Umbilical cord (tissue), 2 donors: ENCODE measurements around the gene SGIP1. TPM values are rescaled to one million over a fixed set of nuclear protein-coding genes. Genes with fewer than 3 reads are reported as not detected.
A peak's percentile ranks its signal among the peaks of the same experiment; 100 is the strongest.

ENCODE experiments used
- DNase-seq: peaks from one replicate; pipeline ENCODE4 v3.0.0-alpha.2; 2015; ENCODE audit warnings: low spot score
- total RNA-seq: library from RNA; depleted of rRNA; stranded (reverse); fragments of >200 nt; gene quantifications from one replicate; pipeline ENCODE4 v1.2.3, GENCODE V29; 2014; ENCODE audit warnings: low replicate concordance; ENCODE audit not compliant: insufficient read depth

The SGIP1 gene
- total RNA-seq, 1 donor from 2014 or later, result 4.3 TPM

- no peak for DNase-seq
These were observed 66.2 kb downstream of the SGIP1 start for GRCh38 chr1:66599899-66600737.

- no peak for DNase-seq
These were observed 71.6 kb downstream of the SGIP1 start for GRCh38 chr1:66605419-66605997.

- DNase-seq, result peak; percentile 72
These were observed 72.6 kb downstream of the SGIP1 start for GRCh38 chr1:66606362-66607065.

DNA sequence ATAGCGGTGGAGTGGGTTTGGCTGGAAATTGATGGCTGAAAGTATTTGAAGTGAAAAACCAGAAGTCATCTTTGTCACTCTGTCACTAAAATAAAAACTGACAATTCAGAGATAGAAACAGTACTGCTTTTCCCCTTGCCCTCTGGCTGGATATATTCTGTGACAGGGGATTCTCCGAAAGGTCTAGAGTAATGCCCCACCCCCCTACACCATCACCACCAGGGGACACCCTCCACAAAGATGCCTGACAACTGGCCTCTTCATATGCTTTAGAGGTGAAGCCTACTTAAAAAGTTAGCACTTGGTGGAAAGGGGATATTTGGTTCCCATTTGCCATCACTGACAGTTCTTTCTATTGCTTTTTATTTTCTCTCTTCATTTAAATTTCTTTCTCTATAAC is 73.5 kb downstream of the SGIP1 start:
- no peak for DNase-seq

DNA sequence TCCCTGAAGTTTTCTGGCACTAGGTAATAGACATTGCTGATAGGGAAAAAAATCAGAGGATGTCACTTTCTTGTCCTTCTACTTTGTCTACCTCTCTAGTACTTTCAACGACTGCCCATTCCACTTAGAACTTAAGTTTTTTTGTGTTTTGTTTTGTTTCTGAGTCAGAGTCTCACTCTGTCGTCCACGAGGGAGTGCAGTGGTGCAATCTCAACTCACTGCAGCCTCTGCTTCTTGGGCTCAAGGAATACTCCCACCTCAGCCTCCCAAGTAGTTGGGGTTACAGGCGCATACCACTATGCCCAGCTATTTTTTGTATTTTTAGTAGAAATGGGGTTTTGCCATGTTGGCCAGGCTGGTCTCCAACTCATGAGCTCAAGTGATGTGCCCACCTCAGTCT is 79.2 kb downstream of the SGIP1 start:
- DNase-seq, result no peak

DNA sequence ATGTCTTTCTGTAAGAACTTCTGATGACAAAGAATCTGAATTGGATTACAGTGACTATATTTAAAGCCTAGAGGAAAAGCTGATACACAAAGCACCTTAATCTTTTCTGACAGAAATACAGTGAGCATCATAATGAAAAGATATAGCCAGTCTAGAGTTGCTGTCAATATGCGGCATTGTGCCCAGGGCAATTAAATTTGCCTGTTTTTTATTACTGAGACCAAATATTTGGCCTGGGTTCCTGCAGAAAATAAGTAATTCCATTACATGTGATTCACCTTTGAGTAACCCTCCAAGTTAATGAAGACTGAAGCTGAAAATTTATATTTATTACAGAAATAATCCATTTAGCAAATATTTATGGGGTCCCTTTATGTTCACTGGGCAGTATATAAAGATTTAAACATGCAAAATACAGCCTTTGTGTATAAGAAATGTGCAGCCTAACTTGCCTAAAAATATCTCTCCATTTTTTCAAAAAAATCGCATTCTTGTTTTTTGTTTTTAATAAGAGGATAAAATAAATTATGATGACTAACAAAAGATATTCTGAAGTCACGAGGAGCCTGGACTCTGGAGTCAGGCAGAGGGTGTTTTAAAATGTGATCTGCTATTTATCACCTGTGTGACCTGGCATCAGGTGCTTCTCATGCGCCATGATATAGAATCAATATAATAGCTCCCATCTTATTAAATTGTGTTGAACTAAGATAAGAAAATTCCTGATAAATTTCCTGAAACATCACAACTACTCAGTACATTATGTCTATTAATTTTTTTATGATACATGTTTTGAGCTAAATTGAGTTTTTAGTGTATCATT is 83.6 kb downstream of the SGIP1 start:
- DNase-seq, result no peak

DNA sequence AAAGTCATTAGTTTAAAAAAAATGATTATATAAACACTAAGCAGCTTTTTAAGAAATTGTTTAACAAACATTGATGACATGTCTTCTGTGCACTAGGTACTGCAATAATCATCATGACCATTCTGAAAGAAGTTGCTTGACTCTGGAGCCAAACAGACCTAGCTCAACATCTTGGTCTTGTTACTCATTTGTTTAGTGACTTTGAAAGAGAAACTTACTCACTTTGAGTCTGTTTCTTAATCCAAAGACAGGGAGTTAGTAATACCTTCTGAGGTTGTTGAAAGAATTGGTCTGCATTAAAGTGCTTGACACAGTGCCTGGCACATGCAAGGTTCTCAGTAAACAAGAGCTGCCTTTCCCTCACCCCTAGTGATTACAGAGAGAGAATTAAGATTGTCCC is 84.4 kb downstream of the SGIP1 start:
- no peak for DNase-seq

- DNase-seq, result no peak
These were observed 89.9 kb downstream of the SGIP1 start for GRCh38 chr1:66623812-66624211.

- peak; percentile 4 for DNase-seq
These were observed 90.6 kb downstream of the SGIP1 start for GRCh38 chr1:66624412-66625060.

GRCh38 chr1:66626261-66626660 is 92.3 kb downstream of the SGIP1 start:
- DNase-seq, result no peak

GRCh38 chr1:66628926-66629325 is 95.0 kb downstream of the SGIP1 start:
- no peak for DNase-seq

- DNase-seq, result no peak
These were observed 99.2 kb downstream of the SGIP1 start for GRCh38 chr1:66633159-66633558.

GRCh38 chr1:66637146-66637545 is 103.2 kb downstream of the SGIP1 start:
- DNase-seq, result no peak

GRCh38 chr1:66641891-66642473 is 108.0 kb downstream of the SGIP1 start:
- DNase-seq, result no peak

GRCh38 chr1:66642992-66643391 is 109.0 kb downstream of the SGIP1 start:
- DNase-seq, result no peak

DNA sequence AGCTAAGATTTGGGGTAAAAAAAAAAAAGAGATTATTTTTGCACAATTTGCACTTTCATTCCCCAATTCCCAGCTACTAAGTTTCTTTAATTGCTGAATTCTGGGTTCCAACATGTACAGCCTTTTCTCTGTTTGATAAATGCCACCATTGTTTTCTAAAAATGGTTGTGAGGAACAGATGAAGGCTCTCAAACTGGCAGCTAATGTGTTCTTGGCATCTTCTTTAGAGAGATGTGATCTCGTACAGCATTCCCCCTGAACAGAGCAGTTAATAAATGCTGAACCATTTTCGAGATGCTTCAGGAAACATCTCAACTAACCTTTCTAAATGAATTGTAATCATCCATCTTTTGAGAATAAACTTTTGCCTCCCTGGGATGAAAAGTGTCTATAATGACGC is 110.4 kb downstream of the SGIP1 start:
- DNase-seq, result no peak

- DNase-seq, result no peak
These were observed 115.1 kb downstream of the SGIP1 start for GRCh38 chr1:66648901-66649595.

GRCh38 chr1:66652556-66652955 is 118.6 kb downstream of the SGIP1 start:
- DNase-seq, result no peak

DNA sequence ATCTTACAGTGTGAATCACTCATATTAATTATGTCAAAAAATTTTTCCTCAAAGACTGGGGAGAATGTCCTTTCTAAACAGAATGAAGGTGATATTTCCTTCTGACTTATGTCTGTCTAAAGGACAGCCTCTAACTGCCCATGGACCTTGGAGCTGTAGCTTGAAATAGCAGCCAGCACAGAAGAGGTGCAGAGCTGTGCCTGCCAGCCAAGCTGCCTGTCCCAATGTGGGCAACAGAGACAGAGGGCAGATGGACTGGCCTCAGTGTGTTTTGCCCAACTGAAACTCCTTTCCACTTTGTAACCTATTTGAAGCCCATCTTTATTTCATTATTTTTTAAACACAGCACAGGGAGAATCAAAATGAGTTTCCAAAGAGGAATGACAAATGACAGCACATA is 120.7 kb downstream of the SGIP1 start:
- no peak for DNase-seq

DNA sequence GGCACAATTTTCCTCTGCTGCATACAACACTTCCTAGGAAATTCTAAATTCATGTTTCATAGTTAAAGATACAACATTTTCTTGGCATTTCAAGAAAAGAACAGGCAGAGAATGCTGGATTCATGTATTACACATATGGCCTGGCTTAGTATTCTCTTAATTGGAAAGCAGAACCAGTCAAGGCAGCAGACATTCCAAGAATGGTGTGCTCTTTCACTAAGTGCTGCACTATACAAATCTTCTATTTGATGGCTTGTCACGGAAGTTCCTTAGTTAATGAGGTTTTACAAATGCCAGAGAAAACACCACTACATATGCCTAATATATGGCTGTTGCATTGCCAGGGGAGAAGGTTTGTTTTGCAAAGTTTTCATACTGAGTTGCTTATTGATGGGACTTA is 137.5 kb downstream of the SGIP1 start:
- DNase-seq, result no peak
